Uterus (tissue), 2 donors: ENCODE results near the gene STARD3NL.
"Not testable (repeated sequence)": the region's sequence is repeated elsewhere in the genome, so short reads cannot be mapped to it uniquely, and the experiment has no call there.

ENCODE experiments used
- POLR2A ChIP-seq, 2 donors: fragments of 450-650 bp; IDR thresholded peaks; one replicate each; pipeline ENCODE4 v1.6.1; 2016; ENCODE audit warnings: antibody characterized with exemption in 2 of 2, mild to moderate bottlenecking in 1 of 2, moderate library complexity in 1 of 2
- TF ChIP-seq, protein P1 (sequence below), 4 experiments: fragments of 200-600 bp in 2 of 4; fragments of 450-650 bp in 2 of 4; sonication (generic) in 2 of 4; IDR thresholded peaks; one replicate each; pipeline ENCODE4 v1.5.1; 2016 to 2019; ENCODE audit warnings: antibody characterized with exemption in 4 of 4, mild to moderate bottlenecking in 2 of 4, moderate library complexity in 1 of 4

- TF ChIP-seq, protein P1, sequence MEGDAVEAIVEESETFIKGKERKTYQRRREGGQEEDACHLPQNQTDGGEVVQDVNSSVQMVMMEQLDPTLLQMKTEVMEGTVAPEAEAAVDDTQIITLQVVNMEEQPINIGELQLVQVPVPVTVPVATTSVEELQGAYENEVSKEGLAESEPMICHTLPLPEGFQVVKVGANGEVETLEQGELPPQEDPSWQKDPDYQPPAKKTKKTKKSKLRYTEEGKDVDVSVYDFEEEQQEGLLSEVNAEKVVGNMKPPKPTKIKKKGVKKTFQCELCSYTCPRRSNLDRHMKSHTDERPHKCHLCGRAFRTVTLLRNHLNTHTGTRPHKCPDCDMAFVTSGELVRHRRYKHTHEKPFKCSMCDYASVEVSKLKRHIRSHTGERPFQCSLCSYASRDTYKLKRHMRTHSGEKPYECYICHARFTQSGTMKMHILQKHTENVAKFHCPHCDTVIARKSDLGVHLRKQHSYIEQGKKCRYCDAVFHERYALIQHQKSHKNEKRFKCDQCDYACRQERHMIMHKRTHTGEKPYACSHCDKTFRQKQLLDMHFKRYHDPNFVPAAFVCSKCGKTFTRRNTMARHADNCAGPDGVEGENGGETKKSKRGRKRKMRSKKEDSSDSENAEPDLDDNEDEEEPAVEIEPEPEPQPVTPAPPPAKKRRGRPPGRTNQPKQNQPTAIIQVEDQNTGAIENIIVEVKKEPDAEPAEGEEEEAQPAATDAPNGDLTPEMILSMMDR (IDR thresholded peaks at IDR 0.05): not testable (repeated sequence)
- TF ChIP-seq POLR2A (IDR thresholded peaks at IDR 0.05): not testable (repeated sequence)
Measured at GRCh38 chr7:38270405-38270804, 92.4 kb downstream of the STARD3NL start.
